Measurements from ENCODE around the gene PMM2.

PMM2 gene

DNA sequence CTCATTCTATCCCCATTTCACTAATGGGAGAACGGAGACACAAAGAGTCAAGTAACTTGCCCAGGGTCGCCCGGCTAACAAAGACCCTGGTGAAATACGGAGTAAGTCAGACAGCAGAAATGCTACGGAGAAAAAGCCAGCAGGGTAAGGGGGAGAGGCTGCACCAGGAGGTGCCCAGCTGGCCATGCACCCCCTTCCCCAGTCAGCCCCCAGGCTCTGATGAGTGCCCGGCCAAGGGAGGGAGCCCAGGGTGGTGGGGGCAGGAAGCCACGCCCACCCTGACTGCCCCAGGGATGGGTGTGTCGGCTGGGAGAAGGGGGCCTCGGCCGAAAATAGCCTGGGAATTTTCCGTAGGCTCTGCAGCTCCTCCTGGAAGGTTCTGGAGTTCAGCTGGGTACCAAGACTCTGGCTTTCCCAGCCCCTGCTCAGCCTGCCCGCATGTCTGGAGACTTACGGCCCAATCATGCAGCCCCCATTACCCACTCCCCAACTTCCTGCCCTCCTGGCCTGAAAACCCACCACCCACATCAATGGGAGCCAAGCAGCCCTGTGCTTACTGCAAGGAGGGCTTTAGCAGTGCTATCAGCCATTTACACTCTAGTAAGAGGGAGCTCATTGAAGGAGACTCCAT, 67.0 kb downstream of the PMM2 start:
- TF ChIP-seq, protein P1, sequence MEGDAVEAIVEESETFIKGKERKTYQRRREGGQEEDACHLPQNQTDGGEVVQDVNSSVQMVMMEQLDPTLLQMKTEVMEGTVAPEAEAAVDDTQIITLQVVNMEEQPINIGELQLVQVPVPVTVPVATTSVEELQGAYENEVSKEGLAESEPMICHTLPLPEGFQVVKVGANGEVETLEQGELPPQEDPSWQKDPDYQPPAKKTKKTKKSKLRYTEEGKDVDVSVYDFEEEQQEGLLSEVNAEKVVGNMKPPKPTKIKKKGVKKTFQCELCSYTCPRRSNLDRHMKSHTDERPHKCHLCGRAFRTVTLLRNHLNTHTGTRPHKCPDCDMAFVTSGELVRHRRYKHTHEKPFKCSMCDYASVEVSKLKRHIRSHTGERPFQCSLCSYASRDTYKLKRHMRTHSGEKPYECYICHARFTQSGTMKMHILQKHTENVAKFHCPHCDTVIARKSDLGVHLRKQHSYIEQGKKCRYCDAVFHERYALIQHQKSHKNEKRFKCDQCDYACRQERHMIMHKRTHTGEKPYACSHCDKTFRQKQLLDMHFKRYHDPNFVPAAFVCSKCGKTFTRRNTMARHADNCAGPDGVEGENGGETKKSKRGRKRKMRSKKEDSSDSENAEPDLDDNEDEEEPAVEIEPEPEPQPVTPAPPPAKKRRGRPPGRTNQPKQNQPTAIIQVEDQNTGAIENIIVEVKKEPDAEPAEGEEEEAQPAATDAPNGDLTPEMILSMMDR (conservative IDR thresholded peaks at IDR 0.05): no peak
- no peak overlapping the region for H3K27ac ChIP-seq

- TF ChIP-seq, protein P1 (conservative IDR thresholded peaks at IDR 0.05): no peak
- H3K27ac ChIP-seq: no peak overlapping the region
Observed at GRCh38 chr16:8865145-8865882, 67.7 kb downstream of the PMM2 start.

- TF ChIP-seq, protein P1 (conservative IDR thresholded peaks at IDR 0.05): no peak
- peak overlapping the region; percentile 71 for H3K27ac ChIP-seq
Observed at GRCh38 chr16:8866118-8866883, 68.7 kb downstream of the PMM2 start.

DNA sequence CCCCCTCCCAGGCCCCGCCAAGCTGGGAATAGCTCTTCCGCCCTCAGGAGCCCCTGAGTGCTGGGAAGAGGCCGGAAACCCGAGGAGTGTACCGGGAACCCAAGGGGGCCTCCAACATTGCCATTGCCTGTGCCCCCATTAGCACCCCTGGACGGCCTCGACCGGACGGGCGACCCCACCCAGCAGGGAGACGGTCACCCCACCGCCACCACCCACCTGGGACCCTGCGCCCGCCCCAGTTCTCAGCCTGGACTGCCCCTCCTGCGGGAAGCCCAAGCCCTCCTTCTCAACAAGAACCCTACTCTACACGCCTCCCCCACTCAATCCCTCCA, 69.2 kb downstream of the PMM2 start:
- TF ChIP-seq, protein P1 (conservative IDR thresholded peaks at IDR 0.05): no peak

GRCh38 chr16:8867216-8867931, 69.7 kb downstream of the PMM2 start:
- peak overlapping the region; percentile 71 for H3K27ac ChIP-seq
- TF ChIP-seq, protein P1 (conservative IDR thresholded peaks at IDR 0.05): no peak

More for the DNA sequence above, 69.2 kb downstream of the PMM2 start:
- H3K27ac ChIP-seq: peak overlapping the region; percentile 71

DNA sequence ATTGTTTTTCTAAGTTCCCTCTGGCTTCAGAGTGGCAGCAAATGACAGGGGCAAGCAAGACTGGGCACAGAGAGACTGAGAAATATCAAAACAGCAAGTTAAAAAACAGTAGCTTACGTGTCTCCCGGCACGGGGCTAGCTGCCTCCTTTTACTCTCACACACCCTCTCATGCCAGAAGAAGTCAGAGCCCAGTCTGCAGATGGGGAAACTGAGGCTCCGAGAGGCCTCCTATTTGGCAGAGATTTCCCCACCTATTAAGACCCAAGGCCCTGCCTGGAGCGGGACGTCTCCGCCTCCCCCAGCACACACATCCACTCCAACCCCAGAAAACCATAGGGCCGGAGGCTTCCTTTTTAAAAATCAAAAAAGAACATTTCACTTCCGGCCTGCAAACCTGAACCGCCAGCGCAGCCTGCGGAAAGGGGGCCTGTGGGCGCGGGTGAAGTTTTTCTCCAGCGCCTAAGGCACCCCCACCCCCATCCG, 70.3 kb downstream of the PMM2 start:
- TF ChIP-seq, protein P1 (conservative IDR thresholded peaks at IDR 0.05): no peak
- H3K27ac ChIP-seq: peak overlapping the region; percentile 71

All from VCaP (cell line).